Inferior parietal cortex (tissue), 1 donor: Measurements from ENCODE around the gene DUS2.

Experiments used
- DNase-seq: peaks from one replicate; pipeline ENCODE4 v3.0.0-alpha.2; 2016; ENCODE audit errors: extremely low spot score

DUS2 gene

DNA sequence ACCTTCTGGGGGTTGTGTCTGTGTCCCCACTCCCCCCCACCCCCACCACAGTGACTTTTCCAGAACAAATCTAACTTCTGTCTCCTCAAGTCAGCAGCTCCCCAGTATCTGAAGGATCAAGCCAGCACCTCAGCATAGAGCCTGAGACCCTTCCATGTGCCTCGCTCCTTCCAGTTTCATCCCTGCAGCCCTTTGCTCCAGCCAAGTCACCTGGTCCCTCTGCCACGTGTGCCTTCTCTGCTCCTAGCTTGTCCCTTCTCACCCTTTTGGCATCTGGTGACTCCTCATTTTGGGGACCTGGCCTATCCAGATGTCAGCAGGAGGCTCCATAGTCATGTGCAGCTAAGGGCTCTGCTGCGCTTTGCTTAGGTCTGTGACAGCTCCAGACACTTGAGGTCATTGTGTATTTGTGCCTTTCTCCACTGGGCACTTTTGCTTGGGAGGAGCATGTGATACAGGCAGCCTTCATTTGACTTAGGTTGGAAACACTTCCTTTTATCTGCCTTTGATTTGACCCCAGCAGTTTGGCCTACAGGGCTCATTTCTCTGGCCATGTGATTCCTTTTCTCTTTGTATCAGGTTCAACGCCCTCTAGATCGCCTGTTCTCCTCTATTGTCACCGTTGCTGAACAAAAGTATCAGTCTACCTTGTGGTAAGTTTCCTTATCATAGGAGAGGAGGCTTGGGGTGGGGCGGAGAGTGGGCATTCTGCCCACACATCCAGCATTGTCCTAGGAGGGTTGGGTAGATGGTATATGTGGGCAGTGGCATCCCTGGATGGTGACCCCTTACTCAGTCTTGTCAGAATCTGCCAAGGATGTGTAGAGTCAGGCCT is 55.0 kb downstream of the DUS2 start:
- no peak for DNase-seq

- no peak for DNase-seq
These were observed 55.8 kb downstream of the DUS2 start for GRCh38 chr16:68078701-68079375.

DNA sequence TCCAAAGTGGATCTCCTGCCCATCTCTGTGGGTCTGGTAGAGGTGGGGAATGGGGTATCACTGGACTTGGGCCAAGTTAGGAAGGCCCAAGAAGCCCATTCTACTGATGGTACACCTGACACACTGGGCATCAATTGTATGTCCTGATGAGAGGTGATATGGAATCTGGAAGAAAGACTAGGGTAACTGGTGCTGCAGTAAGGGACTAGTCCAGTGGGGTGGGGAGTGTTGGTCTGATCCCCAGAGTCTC is 56.2 kb downstream of the DUS2 start:
- no peak for DNase-seq

DNA sequence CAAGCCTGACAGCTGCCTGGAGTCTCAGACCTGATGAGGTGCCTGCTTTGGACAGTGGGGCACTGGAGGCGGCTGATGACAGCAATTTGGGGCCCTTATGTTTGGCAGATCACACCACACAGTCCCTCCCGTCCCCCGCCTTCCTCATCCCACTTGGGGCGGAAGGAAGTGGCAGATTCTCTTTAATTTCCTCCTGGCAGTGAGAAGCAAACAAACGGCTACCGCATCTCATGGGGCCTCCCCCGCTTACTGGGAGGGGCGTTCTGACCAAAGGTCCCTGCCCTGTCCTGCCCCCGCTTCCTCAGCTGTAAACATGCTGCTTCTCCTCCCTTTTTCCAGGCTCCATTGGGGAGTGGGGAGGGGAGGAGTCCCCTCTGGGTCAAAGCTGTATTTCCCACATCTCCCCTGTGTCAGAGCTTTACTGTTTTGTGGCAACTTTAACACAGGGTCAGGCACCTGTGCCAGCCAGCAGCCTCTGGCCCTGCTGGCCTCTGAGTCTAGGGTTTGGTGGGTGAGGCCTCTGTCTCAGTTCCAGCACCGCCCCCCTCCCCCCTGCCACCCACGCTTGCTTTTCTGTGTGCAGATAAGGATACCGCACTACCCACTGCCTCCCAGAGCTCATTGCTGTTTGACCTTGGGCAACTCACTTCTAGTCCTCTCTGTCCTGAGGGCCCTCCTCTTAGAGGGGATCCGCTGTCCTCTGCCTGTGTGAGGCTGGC is 56.7 kb downstream of the DUS2 start:
- peak; percentile 43 for DNase-seq

GRCh38 chr16:68081861-68082628 is 59.0 kb downstream of the DUS2 start:
- DNase-seq, result no peak

GRCh38 chr16:68082629-68083238 is 59.6 kb downstream of the DUS2 start:
- no peak for DNase-seq

GRCh38 chr16:68083239-68083781 is 60.2 kb downstream of the DUS2 start:
- no peak for DNase-seq

GRCh38 chr16:68083861-68084503 is 60.9 kb downstream of the DUS2 start:
- no peak for DNase-seq

DNA sequence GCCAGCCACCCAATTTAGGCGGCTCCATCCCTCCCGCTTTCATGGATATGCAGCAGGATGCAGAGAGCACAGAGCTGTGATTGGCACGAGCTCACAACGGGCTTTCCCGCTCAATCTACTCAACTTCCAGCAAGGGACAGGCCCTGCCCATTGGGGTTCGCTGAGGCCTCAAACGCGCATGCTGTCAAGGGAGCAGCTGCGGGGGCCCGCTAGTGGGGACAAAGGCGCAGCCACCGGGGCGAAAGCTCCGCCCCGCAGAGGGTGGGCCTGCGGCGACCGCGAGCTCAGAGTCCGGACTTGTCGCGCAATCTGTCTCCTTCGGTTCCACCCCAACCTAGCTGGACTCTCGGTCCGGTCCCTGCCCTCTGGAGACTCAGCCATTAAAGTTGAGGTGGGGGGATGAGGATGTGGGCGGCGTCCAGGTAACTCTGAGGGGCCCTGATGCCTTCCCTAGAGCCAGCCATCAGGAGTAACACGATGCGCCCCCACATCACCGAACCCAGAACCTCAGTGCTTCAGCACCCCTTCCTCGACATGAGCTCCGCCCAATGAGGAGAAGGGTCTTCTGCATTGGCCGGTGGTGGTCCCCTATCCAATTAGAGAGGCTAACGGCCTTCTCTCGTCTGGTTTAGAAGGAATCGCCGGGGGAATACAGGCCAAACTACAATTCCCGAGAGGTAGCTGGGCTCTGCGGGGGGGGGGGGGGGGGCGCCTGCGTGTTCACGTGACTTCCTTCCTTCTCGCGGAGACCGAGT is 61.6 kb downstream of the DUS2 start:
- DNase-seq, result peak; percentile 93

- DNase-seq, result no peak
These were observed 62.4 kb downstream of the DUS2 start, which contains the start of gene NFATC3 for GRCh38 chr16:68085259-68086071. Gene NFATC3 (plus strand): TSS chr16:68085370. CDS start chr16:68085682, 312 bp downstream.

- DNase-seq, result no peak
These were observed 63.3 kb downstream of the DUS2 start for GRCh38 chr16:68086336-68086841.

DNA sequence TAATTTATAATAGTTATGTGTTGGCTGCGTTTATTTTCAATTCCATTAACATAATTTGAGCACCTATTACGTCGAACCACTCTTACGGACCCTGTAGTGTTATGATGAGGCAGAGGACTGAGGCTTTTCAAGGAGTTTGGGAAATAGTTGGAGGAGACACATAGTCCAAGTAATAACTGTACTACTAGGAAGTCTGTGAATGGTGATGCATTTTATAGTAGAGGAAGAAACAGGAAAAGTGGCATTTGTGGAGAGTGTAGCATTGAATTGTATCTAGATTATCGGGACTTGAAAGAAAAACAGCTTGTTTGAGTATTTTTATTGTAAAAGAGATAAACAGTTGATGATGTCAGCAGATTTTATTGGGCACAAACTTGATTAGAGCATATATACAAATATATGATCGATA is 63.8 kb downstream of the DUS2 start:
- DNase-seq, result no peak

GRCh38 chr16:68087688-68088087 is 64.6 kb downstream of the DUS2 start:
- no peak for DNase-seq

- DNase-seq, result no peak
These were observed 65.3 kb downstream of the DUS2 start for GRCh38 chr16:68088130-68088972.

DNA sequence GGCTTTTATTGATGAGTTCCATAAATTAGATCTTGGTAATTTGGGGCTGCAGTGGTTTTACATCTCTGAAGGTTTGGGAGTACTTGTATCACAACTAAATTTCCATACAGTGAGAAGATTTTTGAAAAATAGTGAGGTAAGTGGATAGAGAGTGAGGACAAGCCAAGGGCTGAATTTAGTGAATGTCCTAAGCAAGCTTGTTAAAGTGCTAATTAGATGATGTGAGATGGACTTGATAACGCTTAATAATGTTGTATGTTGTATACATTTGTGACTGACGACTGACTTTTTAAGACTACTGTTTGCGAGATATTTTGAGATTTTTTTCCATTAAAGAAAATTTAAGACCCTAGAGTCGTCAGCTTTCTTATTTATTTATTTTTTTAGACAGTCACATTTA is 66.0 kb downstream of the DUS2 start:
- DNase-seq, result no peak

- no peak for DNase-seq
These were observed 67.0 kb downstream of the DUS2 start for GRCh38 chr16:68090130-68090529.

GRCh38 chr16:68090533-68090932 is 67.4 kb downstream of the DUS2 start:
- no peak for DNase-seq
